RWPE1 (cell line): ENCODE measurements around the gene COPB1.

Source experiments
- CTCF ChIA-PET: fragments of 350-600 bp; sonication (Branson Sonifier 250); formaldehyde crosslinking; extraction: SDS; loops from one replicate; lab custom pipeline; 2021; lab: Yijun Ruan, JAX
- POLR2A ChIA-PET: fragments of 400-600 bp; formaldehyde crosslinking; extraction: SDS; loops from one replicate; lab custom pipeline; 2020; ENCODE audit warnings: antibody characterized with exemption; ENCODE audit not compliant: low non-redundant PET; lab: Yijun Ruan, JAX
- DNase-seq: peaks from one replicate; pipeline ENCODE4 v3.0.0; 2012; ENCODE audit warnings: low spot score
- H3K27ac ChIP-seq: fragments of 450-650 bp; 2 replicates; pipeline ENCODE4 v1.5.1; 2017
- CTCF ChIP-seq: fragments of 450-650 bp; conservative IDR thresholded peaks from 2 replicates; pipeline ENCODE4 v1.5.1; 2017; ENCODE audit warnings: low read depth, mild to moderate bottlenecking

The COPB1 gene

GRCh38 chr11:14529951-14530350 is 30.3 kb upstream of the COPB1 start:
- CTCF ChIA-PET = no interaction called here
- peak; percentile 47 for DNase-seq
- POLR2A ChIA-PET = no interaction called here
- TF ChIP-seq CTCF = no peak
- H3K27ac ChIP-seq = no peak overlapping the region

- no peak for DNase-seq
- no peak overlapping the region for H3K27ac ChIP-seq
- CTCF ChIA-PET = no interaction called here
- TF ChIP-seq CTCF = no peak
- POLR2A ChIA-PET = no interaction called here
Observed at GRCh38 chr11:14529321-14529720, 29.7 kb upstream of the COPB1 start.

- POLR2A ChIA-PET = no interaction called here
Observed at GRCh38 chr11:14522801-14523200, 23.2 kb upstream of the COPB1 start.

GRCh38 chr11:14522245-14522644 is 22.6 kb upstream of the COPB1 start:
- POLR2A ChIA-PET = no interaction called here
- CTCF ChIA-PET = no interaction called here
- DNase-seq = no peak
- no peak overlapping the region for H3K27ac ChIP-seq
- no peak for TF ChIP-seq CTCF

More at GRCh38 chr11:14522801-14523200, 23.2 kb upstream of the COPB1 start:
- no peak for TF ChIP-seq CTCF
- no peak overlapping the region for H3K27ac ChIP-seq
- DNase-seq = no peak
- CTCF ChIA-PET = no interaction called here

- peak overlapping the region; percentile 86 for H3K27ac ChIP-seq
- CTCF ChIA-PET = no interaction called here
- TF ChIP-seq CTCF = no peak
Observed at GRCh38 chr11:14520747-14521151, 21.1 kb upstream of the COPB1 start.

GRCh38 chr11:14519917-14520746 is 20.5 kb upstream of the COPB1 start, which contains the start of gene PSMA1:
Gene PSMA1 (minus strand): TSS chr11:14520386. CDS start chr11:14520299, 87 bp downstream.
- peak within 1 kb of the TSS; percentile 86 for H3K27ac ChIP-seq
- no peak for TF ChIP-seq CTCF
- CTCF ChIA-PET = no interaction called here
- POLR2A ChIA-PET = no interaction called here
- peak; percentile 92 for DNase-seq

More at GRCh38 chr11:14520747-14521151, 21.1 kb upstream of the COPB1 start:
- POLR2A ChIA-PET = no interaction called here
- DNase-seq = no peak
